Fibroblast of skin of right biceps (primary cell): Measurements from ENCODE around the gene TNFRSF18.

Source experiments
- DNase-seq: peaks from one replicate; pipeline ENCODE4 v3.0.0-alpha.2; 2013

TNFRSF18 gene

GRCh38 chr1:1226566-1227362, 20.4 kb upstream of the TNFRSF18 start:
- DNase-seq, result no peak

- DNase-seq, result no peak
Measured at GRCh38 chr1:1225913-1226312, 19.5 kb upstream of the TNFRSF18 start.

- no peak for DNase-seq
Measured at GRCh38 chr1:1225238-1225845, 18.9 kb upstream of the TNFRSF18 start.

GRCh38 chr1:1223891-1224290, 17.5 kb upstream of the TNFRSF18 start:
- DNase-seq, result no peak

GRCh38 chr1:1223321-1223720, 16.9 kb upstream of the TNFRSF18 start:
- DNase-seq, result no peak

GRCh38 chr1:1222575-1223225, 16.3 kb upstream of the TNFRSF18 start:
- DNase-seq, result no peak

GRCh38 chr1:1221887-1222574, 15.6 kb upstream of the TNFRSF18 start:
- no peak for DNase-seq

GRCh38 chr1:1220197-1220596, 13.8 kb upstream of the TNFRSF18 start:
- no peak for DNase-seq

GRCh38 chr1:1219341-1219740, 12.9 kb upstream of the TNFRSF18 start:
- DNase-seq, result no peak

GRCh38 chr1:1218524-1219200, 12.3 kb upstream of the TNFRSF18 start:
- no peak for DNase-seq

- no peak for DNase-seq
Measured at GRCh38 chr1:1217621-1218523, 11.5 kb upstream of the TNFRSF18 start.

- DNase-seq, result no peak
Measured at GRCh38 chr1:1216770-1217620, 10.6 kb upstream of the TNFRSF18 start.

GRCh38 chr1:1215881-1216605, 9.7 kb upstream of the TNFRSF18 start:
- no peak for DNase-seq

- DNase-seq, result no peak
Measured at GRCh38 chr1:1215080-1215676, 8.8 kb upstream of the TNFRSF18 start.

- no peak for DNase-seq
Measured at GRCh38 chr1:1213345-1214265, 7.2 kb upstream of the TNFRSF18 start, which contains the start of gene TNFRSF4. TSS of gene TNFRSF4 (minus strand) at chr1:1214153. CDS start at chr1:1214127, 26 bp downstream.

- no peak for DNase-seq
Measured at GRCh38 chr1:1212780-1213344, 6.5 kb upstream of the TNFRSF18 start.

- no peak for DNase-seq
Measured at GRCh38 chr1:1211541-1212441, 5.4 kb upstream of the TNFRSF18 start.
